A549 treated with AZD9567 at 1 μM for 4 hours (cell line): ENCODE results near the gene SLC35G3. TPM values are rescaled to one million over a fixed set of nuclear protein-coding genes. Genes with fewer than 3 reads are reported as not detected.

Experiments
- total RNA-seq: library from RNA; stranded (reverse); fragments of 200-300 nt; extraction: Qiagen RNA extraction; gene quantifications from 5 replicates; pipeline ENCODE4 v1.2.3, GENCODE V29; 2022; ENCODE audit not compliant: insufficient read depth

The SLC35G3 gene
- total RNA-seq: not detected in 5 replicates

GRCh38 chr17:35194001-35194400, at the start of gene SLC35G3:
Gene SLC35G3 (minus strand): TSS chr17:35194393. CDS start chr17:35194307, 86 bp downstream.

GRCh38 chr17:35242805-35243560, 48.8 kb upstream of the SLC35G3 start, which contains the start of gene SLFN5:
Gene SLFN5 (plus strand): TSS chr17:35243072. CDS start chr17:35258691, 15,619 bp downstream.

GRCh38 chr17:35147375-35147905, 46.8 kb downstream of the SLC35G3 start, which contains the start of gene UNC45B:
Gene UNC45B (plus strand): TSS chr17:35147817. CDS start chr17:35148264, 447 bp downstream.

Other genes starting within 250 kb of the SLC35G3 start
- gene CCT6B, start 232.9 kb downstream of the SLC35G3 start, total RNA-seq: 1.2 to 2.2 TPM (median 1.7 TPM) in 5 replicates
- 13.2 to 19.2 TPM (median 15.6 TPM) in 5 replicates for gene ZNF830, start 232.9 kb downstream of the SLC35G3 start, total RNA-seq
- gene LIG3, start 213.9 kb downstream of the SLC35G3 start, total RNA-seq: 14.5 to 38.6 TPM (median 16.5 TPM) in 5 replicates
- gene RFFL, start 130.7 kb downstream of the SLC35G3 start, total RNA-seq: 33.3 to 46.1 TPM (median 44.6 TPM) in 5 replicates
- 24.6 to 34.3 TPM (median 27.8 TPM) in 5 replicates for gene RAD51D, start 74.5 kb downstream of the SLC35G3 start, total RNA-seq
- 0.06 to 0.09 TPM (median 0.08 TPM) in 4 of 5 replicates, not detected in the other for gene FNDC8, start 72.8 kb downstream of the SLC35G3 start, total RNA-seq
- 33.9 to 36.9 TPM (median 36.6 TPM) in 5 replicates for gene NLE1, start 52.1 kb downstream of the SLC35G3 start, total RNA-seq
- not detected in 5 replicates for gene UNC45B, start 46.6 kb downstream of the SLC35G3 start, total RNA-seq
- 3.7 to 4.6 TPM (median 3.9 TPM) in 5 replicates for gene SLFN5, start 48.7 kb upstream of the SLC35G3 start, total RNA-seq
- 4.5 to 6.4 TPM (median 5.8 TPM) in 5 replicates for gene SLFN11, start 179.2 kb upstream of the SLC35G3 start, total RNA-seq
- 0.05 to 0.09 TPM (median 0.06 TPM) in 3 of 5 replicates, not detected in the others for gene SLFN12, start 238.1 kb upstream of the SLC35G3 start, total RNA-seq